Mesendoderm (in vitro differentiated cells): ENCODE measurements around the gene TMEM145.

ENCODE experiments used
- DNase-seq: peaks from one replicate; pipeline ENCODE4 v3.0.0; 2013
- H2AK5ac ChIP-seq: 2 replicates; pipeline ENCODE4 v1.6.1; 2013; ENCODE audit warnings: low read length, inconsistent platforms
- H2BK120ac ChIP-seq: 2 replicates; pipeline ENCODE4 v1.6.1; 2013; ENCODE audit warnings: low read depth, mild to moderate bottlenecking, low read length, moderate library complexity, mixed read lengths
- H2BK15ac ChIP-seq: replicated peaks from 2 replicates; pipeline ENCODE4 v1.6.1; 2013; ENCODE audit warnings: low read depth, mild to moderate bottlenecking, moderate library complexity
- H2BK5ac ChIP-seq: 2 replicates; pipeline ENCODE4 v1.6.1; 2013; ENCODE audit warnings: low read length, inconsistent platforms
- H3K18ac ChIP-seq: 2 replicates; pipeline ENCODE4 v1.6.1; 2013; ENCODE audit warnings: mild to moderate bottlenecking, low read length, mixed read lengths
- H3K23ac ChIP-seq: one replicate; pipeline ENCODE4 v1.6.1; 2013; ENCODE audit warnings: low read length
- H3K27ac ChIP-seq: 2 replicates; pipeline ENCODE4 v1.5.1; 2013; ENCODE audit warnings: low read depth, mild to moderate bottlenecking, inconsistent platforms, low read length, moderate library complexity
- H3K27me3 ChIP-seq: 2 replicates; pipeline ENCODE4 v1.6.1; 2013; ENCODE audit warnings: low read length, control low read depth, mild to moderate bottlenecking, inconsistent platforms; ENCODE audit not compliant: insufficient read depth, poor library complexity
- H3K36me3 ChIP-seq: 2 replicates; pipeline ENCODE4 v1.6.1; 2013; ENCODE audit warnings: low read length, inconsistent platforms; ENCODE audit not compliant: control insufficient read depth, insufficient read depth
- H3K4ac ChIP-seq: one replicate; pipeline ENCODE4 v1.6.1; 2013; ENCODE audit warnings: low read depth, mild to moderate bottlenecking, low read length, moderate library complexity
- H3K4me1 ChIP-seq: 2 replicates; pipeline ENCODE4 v1.6.1; 2013; ENCODE audit warnings: low read depth, low read length, inconsistent platforms; ENCODE audit not compliant: control insufficient read depth
- H3K4me2 ChIP-seq: 2 replicates; pipeline ENCODE4 v1.6.1; 2013; ENCODE audit warnings: low read length
- H3K4me3 ChIP-seq: 2 replicates; pipeline ENCODE4 v1.5.1; 2013; ENCODE audit warnings: mild to moderate bottlenecking, low read length
- H3K56ac ChIP-seq: one replicate; pipeline ENCODE4 v1.6.1; 2013; ENCODE audit warnings: low read length
- H3K79me1 ChIP-seq: 2 replicates; pipeline ENCODE4 v1.6.1; 2013; ENCODE audit warnings: low read length, inconsistent platforms
- H3K79me2 ChIP-seq: 2 replicates; pipeline ENCODE4 v1.6.1; 2013; ENCODE audit warnings: mild to moderate bottlenecking, low read length; ENCODE audit not compliant: control insufficient read depth, insufficient read depth
- H3K9ac ChIP-seq: 2 replicates; pipeline ENCODE4 v1.6.1; 2013; ENCODE audit warnings: low read length, inconsistent platforms
- H4K5ac ChIP-seq: one replicate; pipeline ENCODE4 v1.6.1; 2013; ENCODE audit warnings: low read length
- H4K8ac ChIP-seq: one replicate; pipeline ENCODE4 v1.6.1; 2013; ENCODE audit warnings: low read depth, mild to moderate bottlenecking, control low read depth, low read length, moderate library complexity
- WGBS: extraction: QIAGEN DNeasy Blood & Tissue Kit; methylation state at CpG from one replicate; pipeline ENCODE4 v1.1.7; 2013; ENCODE audit warnings: low lambda C conversion rate, missing lambda C conversion rate; ENCODE audit not compliant: insufficient coverage; ENCODE audit errors: extremely low coverage; 5-methylcytosine and 5-hydroxymethylcytosine counted together

The TMEM145 gene

DNA sequence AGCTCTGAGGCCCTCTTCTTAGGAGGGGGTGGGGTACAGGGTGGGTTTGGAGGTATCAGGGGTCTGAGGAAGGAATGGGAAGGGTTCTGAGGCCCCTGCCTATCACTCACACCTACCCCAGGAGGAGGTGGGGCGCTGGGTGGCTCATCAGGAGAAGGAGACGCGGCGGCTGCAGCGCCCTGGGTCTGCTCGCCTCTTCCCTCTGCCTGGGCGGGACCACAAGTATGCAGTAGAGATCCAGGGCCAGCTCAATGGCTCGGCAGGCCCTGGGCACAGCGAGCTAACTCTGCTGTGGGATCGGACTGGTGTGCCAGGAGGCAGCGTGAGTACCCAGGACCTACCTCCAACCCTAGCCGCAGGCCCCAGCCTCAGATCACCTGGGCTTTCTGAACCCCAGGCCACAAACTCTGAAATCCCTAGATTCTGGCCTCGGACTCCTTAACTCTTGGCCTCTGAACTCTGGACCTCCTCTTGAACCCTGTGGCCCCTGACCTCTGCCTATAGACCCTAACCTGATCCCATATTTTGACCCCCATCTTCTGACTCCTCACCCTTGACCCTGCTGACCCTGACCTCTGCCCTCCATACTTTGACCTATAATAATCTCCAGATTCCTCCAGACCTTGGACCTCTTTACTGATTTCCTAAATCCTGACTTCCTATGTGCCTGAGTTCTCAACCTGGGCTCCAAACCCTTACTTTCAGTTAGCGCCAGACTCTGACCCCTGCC lies 36.4 kb downstream of the TMEM145 start:
- H3K27me3 ChIP-seq, result no peaks in the 10 kb centered on the region
- H3K4me2 ChIP-seq, result no peak overlapping the region
- H3K4me1 ChIP-seq, result no peaks in the 10 kb centered on the region
- no CpG with 5 or more reads among the region's 14 CpGs for WGBS
- H3K4ac ChIP-seq, result no peak overlapping the region
- H4K5ac ChIP-seq, result no peak overlapping the region
- H3K27ac ChIP-seq, result no peak overlapping the region
- no peak overlapping the region for H2BK5ac ChIP-seq
- no peak overlapping the region for H2BK120ac ChIP-seq
- no peaks in the 10 kb centered on the region for H3K79me1 ChIP-seq
- no peak overlapping the region for H3K18ac ChIP-seq
- no peak for DNase-seq
- no peak overlapping the region for H3K56ac ChIP-seq
- no peak overlapping the region for H3K4me3 ChIP-seq
- H3K23ac ChIP-seq, result no peak overlapping the region
- H2AK5ac ChIP-seq, result no peak overlapping the region
- H2BK15ac ChIP-seq, result no peak overlapping the region
- H3K36me3 ChIP-seq, result no peaks in the 10 kb centered on the region
- H3K9ac ChIP-seq, result no peak overlapping the region
- no peaks in the 10 kb centered on the region for H3K79me2 ChIP-seq
- H4K8ac ChIP-seq, result no peak overlapping the region

- H4K8ac ChIP-seq, result no peak overlapping the region
- H4K5ac ChIP-seq, result no peak overlapping the region
- H3K27ac ChIP-seq, result no peak overlapping the region
- H3K4ac ChIP-seq, result no peak overlapping the region
- H3K36me3 ChIP-seq, result no peaks in the 10 kb centered on the region
- WGBS, result no CpG with 5 or more reads among the region's 3 CpGs
- no peaks in the 10 kb centered on the region for H3K79me1 ChIP-seq
- no peak overlapping the region for H3K4me2 ChIP-seq
- H2AK5ac ChIP-seq, result no peak overlapping the region
- no peak overlapping the region for H3K4me3 ChIP-seq
- H3K18ac ChIP-seq, result no peak overlapping the region
- no peak for DNase-seq
- H3K79me2 ChIP-seq, result no peaks in the 10 kb centered on the region
- no peaks in the 10 kb centered on the region for H3K4me1 ChIP-seq
- no peaks in the 10 kb centered on the region for H3K27me3 ChIP-seq
- no peak overlapping the region for H2BK120ac ChIP-seq
- H2BK5ac ChIP-seq, result no peak overlapping the region
- H3K9ac ChIP-seq, result no peak overlapping the region
- no peak overlapping the region for H3K23ac ChIP-seq
- H2BK15ac ChIP-seq, result no peak overlapping the region
- no peak overlapping the region for H3K56ac ChIP-seq
These were observed 37.3 kb downstream of the TMEM145 start for GRCh38 chr19:42350417-42350816.

DNA sequence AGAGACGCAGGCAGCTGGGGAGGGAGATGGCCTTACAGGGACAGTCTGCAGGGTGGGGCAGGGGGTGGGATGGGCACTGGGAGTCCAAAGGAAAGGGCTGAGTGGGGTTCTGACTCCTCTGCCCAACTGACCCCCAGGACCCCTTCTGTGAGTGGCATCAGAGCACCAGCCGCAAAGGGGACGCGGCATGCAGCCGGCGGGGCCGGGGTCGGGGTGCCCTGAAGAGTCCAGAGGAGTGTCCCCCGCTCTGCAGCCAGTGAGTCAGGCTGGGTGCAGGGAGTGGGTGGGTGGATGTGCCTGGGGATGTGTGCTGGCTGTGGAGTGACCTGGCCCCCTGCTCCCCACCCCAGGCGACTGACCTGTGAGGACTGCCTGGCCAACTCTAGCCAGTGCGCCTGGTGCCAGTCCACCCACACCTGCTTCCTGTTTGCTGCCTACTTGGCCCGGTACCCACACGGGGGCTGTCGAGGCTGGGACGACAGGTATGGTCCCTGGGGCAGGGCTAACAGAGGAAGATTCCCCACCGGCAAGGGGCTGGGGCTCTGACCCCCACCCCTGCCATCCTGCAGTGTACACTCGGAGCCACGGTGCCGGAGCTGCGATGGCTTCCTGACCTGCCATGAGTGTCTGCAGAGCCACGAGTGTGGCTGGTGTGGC lies 38.1 kb downstream of the TMEM145 start:
- no peaks in the 10 kb centered on the region for H3K79me1 ChIP-seq
- no peak overlapping the region for H4K8ac ChIP-seq
- WGBS, result no CpG with 5 or more reads among the region's 21 CpGs
- H3K56ac ChIP-seq, result no peak overlapping the region
- H3K23ac ChIP-seq, result no peak overlapping the region
- H3K79me2 ChIP-seq, result no peaks in the 10 kb centered on the region
- no peak overlapping the region for H2BK120ac ChIP-seq
- no peak overlapping the region for H2BK5ac ChIP-seq
- no peaks in the 10 kb centered on the region for H3K27me3 ChIP-seq
- no peak overlapping the region for H3K4ac ChIP-seq
- no peak overlapping the region for H4K5ac ChIP-seq
- H2BK15ac ChIP-seq, result no peak overlapping the region
- no peak for DNase-seq
- no peak overlapping the region for H3K27ac ChIP-seq
- H3K4me2 ChIP-seq, result no peak overlapping the region
- H3K4me1 ChIP-seq, result no peaks in the 10 kb centered on the region
- H2AK5ac ChIP-seq, result no peak overlapping the region
- no peak overlapping the region for H3K4me3 ChIP-seq
- no peak overlapping the region for H3K9ac ChIP-seq
- H3K18ac ChIP-seq, result no peak overlapping the region
- H3K36me3 ChIP-seq, result no peaks in the 10 kb centered on the region

- Histone ChIP-seq H3K27me3 (no peaks in the 10 kb centered on the region), H3K9ac (no peak overlapping the region), H3K4me2 (no peak overlapping the region), H3K4ac (no peak overlapping the region), H3K4me1 (no peaks in the 10 kb centered on the region), H3K36me3 (no peaks in the 10 kb centered on the region), H3K56ac (no peak overlapping the region), H3K4me3 (no peak overlapping the region), H4K5ac (no peak overlapping the region), H2BK15ac (no peak overlapping the region), H3K18ac (no peak overlapping the region), H2BK5ac (no peak overlapping the region), H3K27ac (no peak overlapping the region), H4K8ac (no peak overlapping the region), H3K23ac (no peak overlapping the region), H3K79me2 (no peaks in the 10 kb centered on the region), H2BK120ac (no peak overlapping the region), H3K79me1 (no peaks in the 10 kb centered on the region), H2AK5ac (no peak overlapping the region)
- WGBS, result no CpG with 5 or more reads among the region's 31 CpGs
- peak; percentile 52 for DNase-seq
These were observed 39.5 kb downstream of the TMEM145 start for GRCh38 chr19:42352301-42353259.

GRCh38 chr19:42353341-42354015 lies 40.4 kb downstream of the TMEM145 start:
- WGBS, result no CpG with 5 or more reads among the region's 29 CpGs
- Histone ChIP-seq H3K4ac (no peak overlapping the region), H4K8ac (no peak overlapping the region), H3K79me2 (no peaks in the 10 kb centered on the region), H3K56ac (no peak overlapping the region), H3K23ac (no peak overlapping the region), H3K79me1 (no peaks in the 10 kb centered on the region), H3K9ac (no peak overlapping the region), H3K18ac (no peak overlapping the region), H2BK15ac (no peak overlapping the region), H3K27ac (no peak overlapping the region), H3K4me2 (no peak overlapping the region), H3K4me1 (no peaks in the 10 kb centered on the region), H2BK120ac (no peak overlapping the region), H3K4me3 (no peak overlapping the region), H2BK5ac (no peak overlapping the region), H3K27me3 (no peaks in the 10 kb centered on the region), H4K5ac (no peak overlapping the region), H2AK5ac (no peak overlapping the region), H3K36me3 (no peaks in the 10 kb centered on the region)
- DNase-seq, result no peak
